HEK293 (cell line): ENCODE data around the gene FGD4.

Experiments
- HOXA7 ChIP-seq: sonication (generic); formaldehyde crosslinking; IDR thresholded peaks from 2 replicates; pipeline ENCODE4 v1.8.1; 2022; ENCODE audit warnings: missing genetic modification reagents, borderline replicate concordance
- ZNF140 ChIP-seq: fragments of 450-650 bp; formaldehyde crosslinking; IDR thresholded peaks from 2 replicates; pipeline ENCODE4 v1.5.1; 2016; ENCODE audit warnings: missing biosample characterization, missing genetic modification characterization
- ZNF529 ChIP-seq: fragments of 450-650 bp; formaldehyde crosslinking; IDR thresholded peaks from 2 replicates; pipeline ENCODE4 v1.5.1; 2017; ENCODE audit warnings: missing genetic modification characterization, missing biosample characterization; ENCODE audit not compliant: insufficient replicate concordance
- TF ChIP-seq, protein P1 (sequence below): fragments of 450-650 bp; formaldehyde crosslinking; IDR thresholded peaks from 2 replicates; pipeline ENCODE4 v1.5.1; 2016; ENCODE audit warnings: missing biosample characterization, missing genetic modification characterization
- TF ChIP-seq, protein P2 (sequence below): fragments of 450-650 bp; formaldehyde crosslinking; IDR thresholded peaks from 2 replicates; pipeline ENCODE4 v1.5.1; 2016; ENCODE audit warnings: missing biosample characterization, missing genetic modification characterization

DNA sequence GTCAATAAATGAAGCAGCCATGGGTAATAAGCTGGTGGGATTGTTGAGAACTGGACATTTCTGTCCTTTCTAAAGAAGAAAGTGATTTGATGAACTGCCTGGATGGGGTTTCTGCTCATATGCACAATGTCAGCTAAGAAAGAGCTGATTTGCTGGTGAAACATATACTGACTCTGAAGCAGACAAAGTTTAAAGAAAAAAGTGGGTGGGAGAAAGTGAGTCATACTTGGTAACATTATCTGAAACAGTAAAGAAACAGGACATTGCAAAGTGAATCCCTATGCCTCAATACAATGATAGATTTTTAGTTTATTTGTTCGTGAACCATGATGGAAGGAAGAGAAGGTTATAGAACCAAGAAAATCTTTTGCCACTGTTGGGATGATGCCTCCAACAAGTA is 184.2 kb downstream of the FGD4 start:
- TF ChIP-seq ZNF529 (tag by site-specific recombination) (no peak), ZNF140 (tag by site-specific recombination) (no peak), HOXA7 (CRISPR knock-in tag) (no peak)
- TF ChIP-seq, protein P1, sequence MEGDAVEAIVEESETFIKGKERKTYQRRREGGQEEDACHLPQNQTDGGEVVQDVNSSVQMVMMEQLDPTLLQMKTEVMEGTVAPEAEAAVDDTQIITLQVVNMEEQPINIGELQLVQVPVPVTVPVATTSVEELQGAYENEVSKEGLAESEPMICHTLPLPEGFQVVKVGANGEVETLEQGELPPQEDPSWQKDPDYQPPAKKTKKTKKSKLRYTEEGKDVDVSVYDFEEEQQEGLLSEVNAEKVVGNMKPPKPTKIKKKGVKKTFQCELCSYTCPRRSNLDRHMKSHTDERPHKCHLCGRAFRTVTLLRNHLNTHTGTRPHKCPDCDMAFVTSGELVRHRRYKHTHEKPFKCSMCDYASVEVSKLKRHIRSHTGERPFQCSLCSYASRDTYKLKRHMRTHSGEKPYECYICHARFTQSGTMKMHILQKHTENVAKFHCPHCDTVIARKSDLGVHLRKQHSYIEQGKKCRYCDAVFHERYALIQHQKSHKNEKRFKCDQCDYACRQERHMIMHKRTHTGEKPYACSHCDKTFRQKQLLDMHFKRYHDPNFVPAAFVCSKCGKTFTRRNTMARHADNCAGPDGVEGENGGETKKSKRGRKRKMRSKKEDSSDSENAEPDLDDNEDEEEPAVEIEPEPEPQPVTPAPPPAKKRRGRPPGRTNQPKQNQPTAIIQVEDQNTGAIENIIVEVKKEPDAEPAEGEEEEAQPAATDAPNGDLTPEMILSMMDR, result no peak
- TF ChIP-seq, protein P2, sequence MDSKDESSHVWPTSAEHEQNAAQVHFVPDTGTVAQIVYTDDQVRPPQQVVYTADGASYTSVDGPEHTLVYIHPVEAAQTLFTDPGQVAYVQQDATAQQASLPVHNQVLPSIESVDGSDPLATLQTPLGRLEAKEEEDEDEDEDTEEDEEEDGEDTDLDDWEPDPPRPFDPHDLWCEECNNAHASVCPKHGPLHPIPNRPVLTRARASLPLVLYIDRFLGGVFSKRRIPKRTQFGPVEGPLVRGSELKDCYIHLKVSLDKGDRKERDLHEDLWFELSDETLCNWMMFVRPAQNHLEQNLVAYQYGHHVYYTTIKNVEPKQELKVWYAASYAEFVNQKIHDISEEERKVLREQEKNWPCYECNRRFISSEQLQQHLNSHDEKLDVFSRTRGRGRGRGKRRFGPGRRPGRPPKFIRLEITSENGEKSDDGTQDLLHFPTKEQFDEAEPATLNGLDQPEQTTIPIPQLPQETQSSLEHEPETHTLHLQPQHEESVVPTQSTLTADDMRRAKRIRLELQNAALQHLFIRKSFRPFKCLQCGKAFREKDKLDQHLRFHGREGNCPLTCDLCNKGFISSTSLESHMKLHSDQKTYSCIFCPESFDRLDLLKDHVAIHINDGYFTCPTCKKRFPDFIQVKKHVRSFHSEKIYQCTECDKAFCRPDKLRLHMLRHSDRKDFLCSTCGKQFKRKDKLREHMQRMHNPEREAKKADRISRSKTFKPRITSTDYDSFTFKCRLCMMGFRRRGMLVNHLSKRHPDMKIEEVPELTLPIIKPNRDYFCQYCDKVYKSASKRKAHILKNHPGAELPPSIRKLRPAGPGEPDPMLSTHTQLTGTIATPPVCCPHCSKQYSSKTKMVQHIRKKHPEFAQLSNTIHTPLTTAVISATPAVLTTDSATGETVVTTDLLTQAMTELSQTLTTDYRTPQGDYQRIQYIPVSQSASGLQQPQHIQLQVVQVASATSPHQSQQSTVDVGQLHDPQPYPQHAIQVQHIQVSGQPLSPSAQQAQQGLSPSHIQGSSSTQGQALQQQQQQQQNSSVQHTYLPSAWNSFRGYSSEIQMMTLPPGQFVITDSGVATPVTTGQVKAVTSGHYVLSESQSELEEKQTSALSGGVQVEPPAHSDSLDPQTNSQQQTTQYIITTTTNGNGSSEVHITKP, result no peak
